Uterus (tissue), 2 donors: Measurements from ENCODE around the gene CWC22.

Source experiments
- POLR2A ChIP-seq, 2 donors: fragments of 450-650 bp; IDR thresholded peaks; one replicate each; pipeline ENCODE4 v1.6.1; 2016; ENCODE audit warnings: antibody characterized with exemption in 2 of 2, mild to moderate bottlenecking in 1 of 2, moderate library complexity in 1 of 2
- TF ChIP-seq, protein P1 (sequence below), 4 experiments: fragments of 200-600 bp in 2 of 4; fragments of 450-650 bp in 2 of 4; sonication (generic) in 2 of 4; IDR thresholded peaks; one replicate each; pipeline ENCODE4 v1.5.1; 2016 to 2019; ENCODE audit warnings: antibody characterized with exemption in 4 of 4, mild to moderate bottlenecking in 2 of 4, moderate library complexity in 1 of 4

DNA sequence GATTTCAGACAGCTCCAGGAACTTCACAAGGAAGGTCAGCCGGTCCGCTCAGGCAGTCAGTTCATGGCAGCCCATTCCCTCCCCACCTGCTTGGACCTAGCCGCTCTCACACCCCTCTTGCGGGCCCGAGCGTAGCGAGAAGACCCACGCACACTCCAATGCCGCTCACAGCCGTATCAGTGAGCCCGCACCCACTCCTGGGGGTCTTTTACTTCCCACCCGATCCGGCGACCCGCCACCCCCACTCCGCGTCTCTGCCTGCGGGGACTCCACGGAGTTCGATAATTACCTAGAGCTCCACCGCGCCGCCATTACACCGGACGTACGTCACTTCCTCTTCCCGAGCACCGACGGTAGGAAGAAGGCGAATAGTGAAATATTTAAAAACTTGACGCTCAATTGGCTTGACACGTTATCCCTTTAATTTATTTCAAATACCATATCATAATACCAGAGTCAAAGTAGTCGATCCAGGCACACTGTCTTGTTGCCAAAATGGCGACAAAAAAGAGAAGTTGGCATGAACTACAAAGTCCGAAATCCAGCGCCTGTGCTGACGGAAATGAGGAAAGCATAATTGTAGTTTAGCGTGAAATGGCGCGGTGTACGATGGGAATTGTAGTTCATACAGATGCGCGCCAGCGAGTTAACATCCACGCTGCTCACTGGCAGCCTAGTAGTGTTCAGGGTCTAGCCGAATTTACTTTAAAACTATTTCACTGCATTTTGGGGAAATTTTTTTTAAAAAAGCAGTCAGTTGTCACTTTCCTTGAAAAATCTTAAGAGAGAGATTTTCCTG, at the start of gene CWC22:
- TF ChIP-seq, protein P1, sequence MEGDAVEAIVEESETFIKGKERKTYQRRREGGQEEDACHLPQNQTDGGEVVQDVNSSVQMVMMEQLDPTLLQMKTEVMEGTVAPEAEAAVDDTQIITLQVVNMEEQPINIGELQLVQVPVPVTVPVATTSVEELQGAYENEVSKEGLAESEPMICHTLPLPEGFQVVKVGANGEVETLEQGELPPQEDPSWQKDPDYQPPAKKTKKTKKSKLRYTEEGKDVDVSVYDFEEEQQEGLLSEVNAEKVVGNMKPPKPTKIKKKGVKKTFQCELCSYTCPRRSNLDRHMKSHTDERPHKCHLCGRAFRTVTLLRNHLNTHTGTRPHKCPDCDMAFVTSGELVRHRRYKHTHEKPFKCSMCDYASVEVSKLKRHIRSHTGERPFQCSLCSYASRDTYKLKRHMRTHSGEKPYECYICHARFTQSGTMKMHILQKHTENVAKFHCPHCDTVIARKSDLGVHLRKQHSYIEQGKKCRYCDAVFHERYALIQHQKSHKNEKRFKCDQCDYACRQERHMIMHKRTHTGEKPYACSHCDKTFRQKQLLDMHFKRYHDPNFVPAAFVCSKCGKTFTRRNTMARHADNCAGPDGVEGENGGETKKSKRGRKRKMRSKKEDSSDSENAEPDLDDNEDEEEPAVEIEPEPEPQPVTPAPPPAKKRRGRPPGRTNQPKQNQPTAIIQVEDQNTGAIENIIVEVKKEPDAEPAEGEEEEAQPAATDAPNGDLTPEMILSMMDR (IDR thresholded peaks at IDR 0.05), result no peak
- peak in 1 of 2 donors; percentile 19 for TF ChIP-seq POLR2A (IDR thresholded peaks at IDR 0.05)
